KMS-11 (cell line): ENCODE measurements around the gene EIF4E.

ENCODE experiments used
- H2AFZ ChIP-seq: fragments of 200-600 bp; sonication (generic); 2 replicates; pipeline ENCODE4 v1.6.1; 2016; ENCODE audit warnings: antibody characterized with exemption, mixed run types, low read depth
- H3K27ac ChIP-seq: fragments of 200-600 bp; sonication (generic); 2 replicates; pipeline ENCODE4 v1.6.1; 2016; ENCODE audit warnings: mild to moderate bottlenecking, mixed run types
- H3K27me3 ChIP-seq: fragments of 200-600 bp; sonication (generic); 2 replicates; pipeline ENCODE4 v1.6.1; 2017; ENCODE audit warnings: mild to moderate bottlenecking, low read depth, mixed run types, moderate library complexity; ENCODE audit not compliant: insufficient read depth
- H3K36me3 ChIP-seq: fragments of 200-600 bp; sonication (generic); 2 replicates; pipeline ENCODE4 v1.6.1; 2017; ENCODE audit warnings: mild to moderate bottlenecking, mixed run types; ENCODE audit not compliant: insufficient read depth
- H3K4me1 ChIP-seq: fragments of 200-600 bp; sonication (generic); 2 replicates; pipeline ENCODE4 v1.6.1; 2016; ENCODE audit warnings: mild to moderate bottlenecking, low read depth, mixed run types; ENCODE audit not compliant: poor library complexity, severe bottlenecking
- H3K4me2 ChIP-seq: fragments of 200-600 bp; sonication (generic); 2 replicates; pipeline ENCODE4 v1.7.0; 2016; ENCODE audit warnings: mild to moderate bottlenecking, mixed run types
- H3K4me3 ChIP-seq: fragments of 200-600 bp; sonication (generic); IDR thresholded peaks from 2 replicates; pipeline ENCODE4 v1.6.1; 2017; ENCODE audit warnings: low read depth, low read length, mixed read lengths; ENCODE audit not compliant: insufficient read depth
- H3K79me2 ChIP-seq: fragments of 200-600 bp; sonication (generic); 2 replicates; pipeline ENCODE4 v1.6.1; 2016; ENCODE audit warnings: low read depth, mixed run types; ENCODE audit not compliant: insufficient read depth
- H3K9ac ChIP-seq: fragments of 200-600 bp; sonication (generic); 2 replicates; pipeline ENCODE4 v1.6.1; 2016; ENCODE audit warnings: mild to moderate bottlenecking, mixed run types
- H4K20me1 ChIP-seq: fragments of 200-600 bp; sonication (generic); 2 replicates; pipeline ENCODE4 v1.6.1; 2016; ENCODE audit warnings: mild to moderate bottlenecking, mixed run types; ENCODE audit not compliant: insufficient read depth
- TF ChIP-seq, protein P1 (sequence below): fragments of 200-600 bp; sonication (generic); conservative IDR thresholded peaks from 2 replicates; pipeline ENCODE4 v1.6.1; 2017; ENCODE audit warnings: low read depth, mild to moderate bottlenecking, antibody characterized with exemption, low read length, moderate library complexity, mixed read lengths

The EIF4E gene

GRCh38 chr4:98908182-98908581 lies 20.8 kb downstream of the EIF4E start:
- no peak overlapping the region for H3K9ac ChIP-seq
- peaks cover 23% of the 10 kb centered on the region for H3K4me1 ChIP-seq
- H3K27ac ChIP-seq: no peak overlapping the region
- no peak overlapping the region for H3K4me3 ChIP-seq
- TF ChIP-seq, protein P1, sequence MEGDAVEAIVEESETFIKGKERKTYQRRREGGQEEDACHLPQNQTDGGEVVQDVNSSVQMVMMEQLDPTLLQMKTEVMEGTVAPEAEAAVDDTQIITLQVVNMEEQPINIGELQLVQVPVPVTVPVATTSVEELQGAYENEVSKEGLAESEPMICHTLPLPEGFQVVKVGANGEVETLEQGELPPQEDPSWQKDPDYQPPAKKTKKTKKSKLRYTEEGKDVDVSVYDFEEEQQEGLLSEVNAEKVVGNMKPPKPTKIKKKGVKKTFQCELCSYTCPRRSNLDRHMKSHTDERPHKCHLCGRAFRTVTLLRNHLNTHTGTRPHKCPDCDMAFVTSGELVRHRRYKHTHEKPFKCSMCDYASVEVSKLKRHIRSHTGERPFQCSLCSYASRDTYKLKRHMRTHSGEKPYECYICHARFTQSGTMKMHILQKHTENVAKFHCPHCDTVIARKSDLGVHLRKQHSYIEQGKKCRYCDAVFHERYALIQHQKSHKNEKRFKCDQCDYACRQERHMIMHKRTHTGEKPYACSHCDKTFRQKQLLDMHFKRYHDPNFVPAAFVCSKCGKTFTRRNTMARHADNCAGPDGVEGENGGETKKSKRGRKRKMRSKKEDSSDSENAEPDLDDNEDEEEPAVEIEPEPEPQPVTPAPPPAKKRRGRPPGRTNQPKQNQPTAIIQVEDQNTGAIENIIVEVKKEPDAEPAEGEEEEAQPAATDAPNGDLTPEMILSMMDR: no peak
- no peak overlapping the region for H3K4me2 ChIP-seq
- H4K20me1 ChIP-seq: peaks cover 92% of the 10 kb centered on the region
- H2AFZ ChIP-seq: no peak overlapping the region
- H3K79me2 ChIP-seq: peaks cover 100% of the 10 kb centered on the region
- H3K27me3 ChIP-seq: no peaks in the 10 kb centered on the region
- H3K36me3 ChIP-seq: no peaks in the 10 kb centered on the region; the same call in 1 of the 2 replicates

DNA sequence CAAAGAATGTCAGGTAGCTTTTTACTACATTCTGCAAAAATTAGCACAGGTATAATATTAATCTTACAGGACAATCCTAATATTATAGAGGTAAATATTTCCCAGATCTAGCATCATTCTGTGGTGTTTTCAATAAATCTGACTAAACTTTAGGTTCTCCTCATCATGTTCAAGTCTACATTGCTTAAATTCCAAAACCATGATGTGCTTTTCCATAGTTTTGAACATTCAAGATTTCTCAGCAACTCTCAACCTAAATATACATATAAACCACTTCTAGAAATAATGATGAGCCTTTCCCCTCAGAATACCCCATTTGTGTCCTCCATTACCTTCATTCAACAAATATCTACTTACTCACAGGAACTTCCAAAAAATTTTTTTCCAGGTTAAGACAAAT lies 23.1 kb downstream of the EIF4E start:
- Histone ChIP-seq H3K36me3 (0 out of 2 replicates have a peak, but pooled peaks cover 4% of the 10 kb centered on the region), H3K4me1 (peaks cover 21% of the 10 kb centered on the region), H3K27me3 (no peaks in the 10 kb centered on the region), H2AFZ (no peak overlapping the region), H3K27ac (no peak overlapping the region), H4K20me1 (peaks cover 88% of the 10 kb centered on the region), H3K4me2 (no peak overlapping the region), H3K79me2 (peaks cover 100% of the 10 kb centered on the region), H3K9ac (no peak overlapping the region), H3K4me3 (no peak overlapping the region)
- TF ChIP-seq, protein P1: no peak

- H3K36me3 ChIP-seq: 0 out of 2 replicates have a peak, but pooled peaks cover 4% of the 10 kb centered on the region
- no peak overlapping the region for H3K27ac ChIP-seq
- H2AFZ ChIP-seq: no peak overlapping the region
- peaks cover 98% of the 10 kb centered on the region for H3K79me2 ChIP-seq
- H3K4me2 ChIP-seq: no peak overlapping the region
- TF ChIP-seq, protein P1: no peak
- no peak overlapping the region for H3K9ac ChIP-seq
- H3K27me3 ChIP-seq: no peaks in the 10 kb centered on the region
- H3K4me3 ChIP-seq: no peak overlapping the region
- peaks cover 16% of the 10 kb centered on the region for H3K4me1 ChIP-seq
- H4K20me1 ChIP-seq: peaks cover 83% of the 10 kb centered on the region
Measured at GRCh38 chr4:98905297-98905696, 23.6 kb downstream of the EIF4E start.

DNA sequence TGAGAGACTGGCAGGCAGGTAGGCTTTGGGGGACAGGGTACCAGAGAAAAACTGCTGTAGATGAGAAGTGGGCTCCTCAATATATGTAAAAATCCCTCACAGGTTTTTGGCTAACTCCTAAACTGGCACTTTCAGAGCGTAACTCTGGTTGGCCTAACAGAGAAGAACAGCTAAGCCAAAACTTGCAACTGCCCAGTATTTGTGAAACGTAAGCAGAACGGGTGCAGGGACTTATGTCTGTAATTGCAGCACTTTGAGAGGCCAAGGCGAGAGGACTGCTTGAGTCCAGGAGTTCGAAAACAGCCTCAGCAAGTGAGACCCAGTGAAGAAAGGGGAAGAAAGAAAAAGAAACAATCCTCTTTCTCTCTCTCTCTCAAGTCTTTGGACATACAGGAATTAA lies 25.0 kb downstream of the EIF4E start:
- no peak overlapping the region for H3K4me3 ChIP-seq
- TF ChIP-seq, protein P1: no peak
- 0 out of 2 replicates have a peak, but pooled peaks cover 4% of the 10 kb centered on the region for H3K36me3 ChIP-seq
- peaks cover 97% of the 10 kb centered on the region for H3K79me2 ChIP-seq
- H3K27me3 ChIP-seq: no peaks in the 10 kb centered on the region
- H4K20me1 ChIP-seq: peaks cover 69% of the 10 kb centered on the region
- no peak overlapping the region for H3K27ac ChIP-seq
- peaks cover 12% of the 10 kb centered on the region for H3K4me1 ChIP-seq
- no peak overlapping the region for H3K9ac ChIP-seq
- no peak overlapping the region for H2AFZ ChIP-seq
- no peak overlapping the region for H3K4me2 ChIP-seq

GRCh38 chr4:98903561-98903960 lies 25.4 kb downstream of the EIF4E start:
- H3K27me3 ChIP-seq: no peaks in the 10 kb centered on the region
- peaks cover 12% of the 10 kb centered on the region for H3K4me1 ChIP-seq
- no peak overlapping the region for H3K4me2 ChIP-seq
- H3K4me3 ChIP-seq: no peak overlapping the region
- TF ChIP-seq, protein P1: no peak
- H3K27ac ChIP-seq: no peak overlapping the region
- peaks cover 97% of the 10 kb centered on the region for H3K79me2 ChIP-seq
- H4K20me1 ChIP-seq: peaks cover 65% of the 10 kb centered on the region
- H3K36me3 ChIP-seq: 0 out of 2 replicates have a peak, but pooled peaks cover 4% of the 10 kb centered on the region
- H3K9ac ChIP-seq: no peak overlapping the region
- H2AFZ ChIP-seq: no peak overlapping the region
